H1 (cell line): ENCODE results near the gene SLC66A2. TPM values are rescaled to one million over a fixed set of nuclear protein-coding genes. Genes with fewer than 3 reads are reported as not detected.
A peak's percentile ranks its signal among the peaks of the same experiment; 100 is the strongest.

Source experiments
- CBX5 ChIP-seq: fragments of 300-800, 300-1000 bp; sonication (generic); IDR thresholded peaks from 2 replicates; pipeline ENCODE4 v1.7.1; 2016; ENCODE audit warnings: antibody characterized with exemption, low read length, low read depth
- RAD21 ChIP-seq, 2 experiments: IDR thresholded peaks in 1 of 2; conservative IDR thresholded peaks in 1 of 2; 2 replicates each; pipeline ENCODE4 v1.6.1; 2011; ENCODE audit warnings: low read depth in 2 of 2, low read length in 2 of 2, improper control_type of control experiment in 1 of 2, inconsistent platforms in 1 of 2, mild to moderate bottlenecking in 1 of 2, moderate library complexity in 1 of 2
- polyA plus RNA-seq, 7 experiments: library from polyadenylated mRNA; depleted of rRNA in 3 of 7; stranded (reverse) in 5 of 7; unstranded in 2 of 7; fragments of >200 nt in 5 of 7; fragments of 200-250 nt in 2 of 7; gene quantifications; 1 replicate in 5 of 7; 2 replicates in 1 of 7; 4 replicates in 1 of 7; pipeline versions ENCODE4 v1.2.1 to v1.2.3, GENCODE V29; 2011 to 2013; ENCODE audit warnings: missing spikeins in 2 of 7, mixed read lengths in 2 of 7
- total RNA-seq: library from RNA; stranded (reverse); fragmentation: NEBNext Ultra II Directional; extraction: Animal tissue kit (Norgen Biotek cat#: 25700); gene quantifications from 2 replicates; pipeline ENCODE4 v1.2.1, GENCODE V29; 2021

SLC66A2 gene
- total and polyA plus RNA-seq, 2 of the 8 experiments (the other 6 are each of a cell fraction or from before 2014, with no cell fraction given) = 15.0 to 18.9 TPM

DNA sequence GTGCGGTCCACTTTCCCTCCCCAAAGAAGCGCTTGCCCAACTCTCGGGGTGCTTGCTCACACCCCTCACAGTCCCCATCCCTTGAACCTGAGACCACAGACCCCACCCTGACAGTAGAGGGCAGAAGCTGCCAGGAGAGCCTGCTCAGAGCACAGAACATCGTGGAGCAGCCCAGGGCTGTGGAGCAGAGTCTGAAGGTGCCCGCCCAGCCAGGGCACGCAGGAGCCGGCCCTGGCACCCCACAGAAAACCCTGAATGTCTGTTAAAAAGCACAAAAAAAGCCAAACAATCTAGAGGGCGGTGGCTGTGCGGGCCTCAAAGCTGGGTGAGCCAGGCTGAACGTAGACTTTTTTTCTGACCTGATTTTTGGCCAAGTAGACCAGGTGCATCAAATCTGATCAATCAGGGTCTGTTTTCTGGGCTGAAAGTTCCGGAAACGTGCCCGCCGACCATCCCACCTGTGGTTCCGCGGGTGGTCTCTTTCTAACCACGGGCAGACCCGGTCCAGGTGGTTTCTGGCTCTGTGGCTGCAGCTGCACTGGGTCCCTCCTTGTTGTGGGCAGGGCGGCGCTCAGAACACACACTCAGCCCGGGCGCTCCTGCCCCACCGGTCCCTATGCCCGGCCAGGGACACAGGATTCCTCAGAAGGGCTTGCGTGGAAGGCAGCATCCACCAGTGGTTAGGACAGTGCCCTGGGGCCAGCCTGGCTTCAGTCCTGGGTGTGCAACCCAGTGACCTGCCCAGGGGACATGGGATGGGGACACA, 66.3 kb downstream of the SLC66A2 start (continued):
- TF ChIP-seq RAD21 (IDR thresholded peaks at IDR 0.05 in 1 of 2, conservative IDR thresholded peaks at IDR 0.05 in 1 of 2; ENCODE audit: low read depth in 2 of 2, low read length in 2 of 2) (peak; percentile 31 to 46; a peak in 3 of 4 replicates), CBX5 (no peak)
